ENCODE results near the gene NSG1.

Gene NSG1

DNA sequence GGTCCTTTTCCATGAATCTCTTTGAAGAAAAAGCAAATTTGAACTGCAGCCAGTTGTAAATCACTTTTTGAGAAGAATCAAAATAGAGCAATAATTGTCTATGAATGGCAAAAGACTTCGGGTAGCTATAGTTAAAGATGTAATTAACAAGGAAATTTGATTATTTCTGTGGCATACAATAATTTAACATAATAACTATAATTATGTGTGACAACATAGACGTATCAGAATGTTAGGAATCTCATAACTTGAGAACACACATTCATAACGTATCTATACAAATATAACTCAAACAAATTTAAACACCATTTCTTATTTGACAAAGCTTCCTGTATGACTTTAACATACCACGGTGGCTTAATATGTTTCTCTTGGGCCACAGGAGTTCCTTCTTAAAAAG is 36.0 kb upstream of the NSG1 start:
- TF ChIP-seq, protein P1, sequence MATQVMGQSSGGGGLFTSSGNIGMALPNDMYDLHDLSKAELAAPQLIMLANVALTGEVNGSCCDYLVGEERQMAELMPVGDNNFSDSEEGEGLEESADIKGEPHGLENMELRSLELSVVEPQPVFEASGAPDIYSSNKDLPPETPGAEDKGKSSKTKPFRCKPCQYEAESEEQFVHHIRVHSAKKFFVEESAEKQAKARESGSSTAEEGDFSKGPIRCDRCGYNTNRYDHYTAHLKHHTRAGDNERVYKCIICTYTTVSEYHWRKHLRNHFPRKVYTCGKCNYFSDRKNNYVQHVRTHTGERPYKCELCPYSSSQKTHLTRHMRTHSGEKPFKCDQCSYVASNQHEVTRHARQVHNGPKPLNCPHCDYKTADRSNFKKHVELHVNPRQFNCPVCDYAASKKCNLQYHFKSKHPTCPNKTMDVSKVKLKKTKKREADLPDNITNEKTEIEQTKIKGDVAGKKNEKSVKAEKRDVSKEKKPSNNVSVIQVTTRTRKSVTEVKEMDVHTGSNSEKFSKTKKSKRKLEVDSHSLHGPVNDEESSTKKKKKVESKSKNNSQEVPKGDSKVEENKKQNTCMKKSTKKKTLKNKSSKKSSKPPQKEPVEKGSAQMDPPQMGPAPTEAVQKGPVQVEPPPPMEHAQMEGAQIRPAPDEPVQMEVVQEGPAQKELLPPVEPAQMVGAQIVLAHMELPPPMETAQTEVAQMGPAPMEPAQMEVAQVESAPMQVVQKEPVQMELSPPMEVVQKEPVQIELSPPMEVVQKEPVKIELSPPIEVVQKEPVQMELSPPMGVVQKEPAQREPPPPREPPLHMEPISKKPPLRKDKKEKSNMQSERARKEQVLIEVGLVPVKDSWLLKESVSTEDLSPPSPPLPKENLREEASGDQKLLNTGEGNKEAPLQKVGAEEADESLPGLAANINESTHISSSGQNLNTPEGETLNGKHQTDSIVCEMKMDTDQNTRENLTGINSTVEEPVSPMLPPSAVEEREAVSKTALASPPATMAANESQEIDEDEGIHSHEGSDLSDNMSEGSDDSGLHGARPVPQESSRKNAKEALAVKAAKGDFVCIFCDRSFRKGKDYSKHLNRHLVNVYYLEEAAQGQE (IDR thresholded peaks at IDR 0.05; ENCODE audit: insufficient read depth in 1 of 2, low read depth in 2 of 2, low read length in 2 of 2) = no peak
- TF ChIP-seq FOXP2 (optimal IDR thresholded peaks at IDR 0.05; ENCODE audit: borderline replicate concordance, extremely low read depth, extremely low read length, insufficient read depth) (no peak), POLR2AphosphoS5 (IDR thresholded peaks at IDR 0.05; ENCODE audit: low read depth, low read length) (no peak), TAF1 (IDR thresholded peaks at IDR 0.05; ENCODE audit: borderline replicate concordance, insufficient read depth, low read length) (no peak), SIN3A (IDR thresholded peaks at IDR 0.05; ENCODE audit: borderline replicate concordance, insufficient read depth, low read length) (no peak)

DNA sequence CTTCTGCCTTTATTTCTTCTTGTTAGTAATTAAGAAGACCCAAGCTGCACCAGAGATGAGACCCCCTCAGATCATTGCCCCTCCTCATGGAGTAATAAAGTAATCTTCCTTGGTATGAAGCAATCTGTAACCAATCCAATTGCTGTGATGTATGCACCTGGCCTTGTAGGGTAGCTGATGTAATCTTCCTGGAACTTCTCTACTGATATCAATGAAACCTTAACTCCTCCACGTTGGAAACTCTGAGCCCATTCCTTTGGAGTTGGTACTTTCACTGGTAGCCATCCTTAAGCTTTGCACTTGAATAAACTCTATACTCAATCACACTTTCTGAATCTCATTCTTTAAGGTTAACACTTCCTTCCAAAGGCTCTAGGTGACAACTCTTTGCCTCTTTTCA is 31.6 kb upstream of the NSG1 start:
- TF ChIP-seq TAF1 (IDR thresholded peaks at IDR 0.05; ENCODE audit: borderline replicate concordance, insufficient read depth, low read length) (no peak), SIN3A (IDR thresholded peaks at IDR 0.05; ENCODE audit: borderline replicate concordance, insufficient read depth, low read length) (no peak), POLR2AphosphoS5 (IDR thresholded peaks at IDR 0.05; ENCODE audit: low read depth, low read length) (no peak), FOXP2 (optimal IDR thresholded peaks at IDR 0.05; ENCODE audit: borderline replicate concordance, extremely low read depth, extremely low read length, insufficient read depth) (no peak)
- TF ChIP-seq, protein P1 (IDR thresholded peaks at IDR 0.05; ENCODE audit: insufficient read depth in 1 of 2, low read depth in 2 of 2, low read length in 2 of 2) = no peak

GRCh38 chr4:4356106-4357041 is 30.5 kb upstream of the NSG1 start:
- TF ChIP-seq FOXP2 (optimal IDR thresholded peaks at IDR 0.05; ENCODE audit: borderline replicate concordance, extremely low read depth, extremely low read length, insufficient read depth) = no peak
- TF ChIP-seq POLR2AphosphoS5 (IDR thresholded peaks at IDR 0.05; ENCODE audit: low read depth, low read length) = no peak
- TF ChIP-seq, protein P1 (IDR thresholded peaks at IDR 0.05; ENCODE audit: insufficient read depth in 1 of 2, low read depth in 2 of 2, low read length in 2 of 2) = no peak
- no peak for TF ChIP-seq SIN3A (IDR thresholded peaks at IDR 0.05; ENCODE audit: borderline replicate concordance, insufficient read depth, low read length)
- TF ChIP-seq TAF1 (IDR thresholded peaks at IDR 0.05; ENCODE audit: borderline replicate concordance, insufficient read depth, low read length) = no peak

DNA sequence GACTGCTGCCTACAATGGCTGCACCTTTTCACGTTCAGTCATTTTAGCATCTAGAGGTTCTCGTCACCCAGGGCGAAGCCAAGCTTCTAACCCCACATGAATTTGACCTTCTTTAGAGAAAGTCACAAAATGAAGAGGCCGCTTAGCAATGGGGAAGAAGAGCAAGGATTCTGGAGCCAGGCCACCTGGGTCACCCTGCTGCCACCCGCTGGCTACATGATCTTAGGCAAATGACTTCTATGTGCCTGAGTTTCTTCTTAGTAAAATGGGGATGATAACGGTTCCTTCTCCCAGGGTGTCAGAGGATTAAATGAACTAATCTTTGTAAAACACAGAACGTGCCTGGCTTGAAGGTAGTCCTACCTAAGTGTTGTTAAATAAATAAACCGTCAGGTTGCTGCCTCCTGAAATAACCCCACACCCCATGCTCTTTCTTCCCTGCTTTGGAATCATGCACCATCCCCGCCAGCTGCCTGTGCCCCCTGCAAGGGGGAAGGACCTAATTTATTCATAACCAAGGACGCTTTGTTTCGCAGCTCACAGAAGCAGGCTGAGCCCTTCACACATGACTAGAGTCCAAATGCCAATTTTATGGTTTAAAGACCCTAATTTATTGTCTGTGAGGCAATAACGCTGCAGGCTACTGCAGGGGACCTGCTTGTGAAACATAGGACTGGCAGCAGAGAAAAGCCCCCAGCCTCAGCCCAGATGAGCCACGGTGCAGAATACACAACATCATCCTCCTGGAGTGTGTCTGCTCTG is 28.6 kb upstream of the NSG1 start:
- TF ChIP-seq, protein P1 (IDR thresholded peaks at IDR 0.05; ENCODE audit: insufficient read depth in 1 of 2, low read depth in 2 of 2, low read length in 2 of 2) = no peak
- no peak for TF ChIP-seq FOXP2 (optimal IDR thresholded peaks at IDR 0.05; ENCODE audit: borderline replicate concordance, extremely low read depth, extremely low read length, insufficient read depth)
